HG02870 (cell line): ENCODE measurements around the gene NOX4.
"Not testable (repeated sequence)": the region's sequence is repeated elsewhere in the genome, so short reads cannot be mapped to it uniquely, and the experiment has no call there.

ENCODE experiments used
- ATAC-seq: cut with Tn5 transposase; IDR thresholded peaks from one replicate; pipeline ENCODE4 v1.9.1; 2021; ENCODE audit warnings: mild to moderate bottlenecking, moderate library complexity; ENCODE audit not compliant: unreplicated experiment

Gene NOX4

DNA sequence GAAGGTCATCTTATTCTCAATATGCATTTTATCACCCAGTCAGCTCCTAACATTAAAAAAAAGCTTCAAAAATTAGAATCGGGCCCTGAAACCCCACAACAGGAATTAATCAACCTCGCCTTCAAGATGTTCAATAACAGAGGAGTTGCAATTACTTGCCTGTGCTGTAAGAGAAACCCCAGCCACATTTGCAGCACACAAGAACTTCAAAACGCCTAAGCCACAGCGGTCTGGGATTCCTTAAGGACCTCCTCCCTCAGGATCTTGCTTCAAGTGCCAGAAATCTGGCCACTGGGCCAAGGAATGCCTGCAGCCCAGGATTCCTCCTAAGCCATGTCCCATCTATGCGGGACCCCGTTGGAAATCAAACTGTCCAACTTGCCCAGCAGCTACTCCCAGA, 108.2 kb downstream of the NOX4 start:
- not testable (repeated sequence) for ATAC-seq

- ATAC-seq = no peak
Observed at GRCh38 chr11:89381094-89381493, 110.1 kb downstream of the NOX4 start.

DNA sequence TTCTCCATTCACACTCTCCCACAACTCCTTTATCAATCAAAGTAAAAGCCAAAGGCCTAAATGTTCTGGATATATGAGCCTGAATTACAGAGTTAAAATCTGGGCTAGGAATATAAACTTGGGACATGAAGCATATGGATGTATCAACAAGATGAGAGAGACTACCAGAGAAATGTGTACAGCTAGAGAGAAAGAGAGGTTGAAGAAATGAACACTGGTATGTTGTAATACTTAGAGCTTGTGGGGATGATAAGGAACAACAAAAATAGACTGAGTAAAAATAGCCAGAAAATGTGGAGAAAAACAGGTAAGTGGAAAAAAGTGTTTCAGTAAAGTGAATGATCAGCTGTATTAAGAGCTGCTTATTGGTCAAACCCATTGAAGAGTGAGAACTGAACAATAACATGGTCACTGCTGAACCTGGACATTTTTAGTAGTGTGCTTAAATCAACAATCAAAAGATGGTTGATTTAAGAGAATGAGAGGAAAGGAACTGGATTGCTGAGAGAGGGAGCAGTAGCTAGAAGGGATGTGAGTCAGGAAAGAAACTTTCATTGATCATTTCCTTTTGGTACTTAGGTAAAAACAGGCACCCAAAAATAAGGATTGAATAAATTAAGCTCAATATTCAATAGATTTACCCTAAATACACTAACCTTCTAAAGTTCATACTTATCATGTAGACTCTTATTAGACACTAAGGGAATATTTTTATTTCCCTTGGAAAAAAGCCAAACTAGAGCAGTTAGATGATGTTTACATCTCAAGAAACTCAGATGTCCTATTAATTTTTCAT, 111.0 kb downstream of the NOX4 start:
- not testable (repeated sequence) for ATAC-seq

DNA sequence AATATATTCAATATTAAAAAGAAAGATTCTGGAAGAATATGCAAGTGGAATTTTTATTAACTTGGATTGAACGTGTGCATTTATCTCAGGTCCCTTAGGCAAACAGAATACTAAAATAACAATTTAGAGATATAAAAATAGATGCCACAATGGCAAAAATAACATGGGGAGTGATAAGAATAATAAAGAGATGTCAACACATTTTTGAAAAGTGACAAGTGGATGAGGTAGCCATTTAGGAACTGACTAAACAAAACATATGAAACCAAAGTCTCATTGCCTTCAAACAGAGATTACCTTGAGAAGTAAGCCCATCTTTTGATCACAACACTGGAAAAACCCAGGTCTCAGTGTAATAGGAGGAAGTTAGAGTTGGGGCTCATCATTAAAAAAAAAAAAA, 112.2 kb downstream of the NOX4 start:
- ATAC-seq = not testable (repeated sequence)

GRCh38 chr11:89369356-89369755, 121.8 kb downstream of the NOX4 start:
- not testable (repeated sequence) for ATAC-seq

DNA sequence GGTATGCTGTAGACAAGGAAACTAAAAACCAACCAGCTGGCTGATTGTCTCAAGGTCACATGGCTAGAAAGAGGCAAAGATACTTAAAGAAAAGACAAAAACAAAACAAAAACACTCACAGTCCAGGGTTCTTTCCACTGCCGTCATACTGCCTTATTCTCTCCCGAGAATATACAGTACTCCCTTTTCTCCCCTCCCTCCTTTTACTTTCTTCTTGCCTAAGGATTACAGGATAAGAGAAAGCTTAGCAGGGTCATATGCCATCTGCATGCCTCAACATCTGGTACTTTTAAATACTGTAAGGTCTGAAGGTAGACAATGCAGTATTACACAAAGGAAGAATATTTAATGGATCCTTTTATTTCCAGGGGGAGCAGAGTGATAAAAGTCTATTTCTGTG, 126.3 kb downstream of the NOX4 start:
- ATAC-seq = not testable (repeated sequence)

GRCh38 chr11:89361734-89362133, 129.4 kb downstream of the NOX4 start:
- ATAC-seq = no peak

DNA sequence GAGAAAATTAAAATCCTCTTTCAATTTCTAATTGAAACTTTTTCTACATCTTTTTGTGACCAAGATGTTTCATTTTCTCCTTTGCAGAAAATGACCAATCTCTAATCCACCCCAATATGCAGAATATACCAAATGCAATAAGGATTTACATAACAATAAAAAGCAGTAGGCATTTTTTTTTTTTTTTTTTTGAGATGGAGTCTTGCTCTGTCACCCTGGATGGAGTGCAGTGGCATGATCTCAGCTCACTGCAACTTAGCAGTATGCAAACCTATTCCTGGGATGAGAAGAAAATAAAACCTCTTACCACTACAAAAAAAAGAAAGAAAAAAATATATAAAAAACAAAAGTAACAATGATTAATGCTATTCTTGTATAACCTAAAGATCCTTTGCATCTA, 132.0 kb downstream of the NOX4 start:
- not testable (repeated sequence) for ATAC-seq

GRCh38 chr11:89358761-89359160, 132.4 kb downstream of the NOX4 start:
- no peak for ATAC-seq

DNA sequence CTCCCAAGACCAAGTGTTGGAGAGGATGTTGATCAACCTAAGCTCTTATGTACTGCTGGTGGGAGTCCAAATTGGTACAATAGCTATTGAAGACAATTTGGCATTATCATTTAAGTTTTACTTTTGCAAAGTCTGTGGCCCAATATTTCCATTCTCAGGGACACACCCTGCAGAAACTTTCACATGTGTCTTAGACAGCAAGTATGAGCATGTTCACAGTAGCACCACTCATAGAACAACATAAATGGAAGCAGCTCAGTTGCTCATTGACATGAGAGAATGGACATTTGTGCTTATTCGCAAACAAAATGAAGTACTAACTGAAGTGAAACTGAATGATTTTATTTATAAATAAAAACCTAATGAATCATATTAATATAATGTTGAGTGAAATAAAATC, 135.5 kb downstream of the NOX4 start:
- ATAC-seq = no peak

- ATAC-seq = not testable (repeated sequence)
Observed at GRCh38 chr11:89354513-89354912, 136.7 kb downstream of the NOX4 start.

GRCh38 chr11:89347071-89347470, 144.1 kb downstream of the NOX4 start:
- ATAC-seq = no peak

DNA sequence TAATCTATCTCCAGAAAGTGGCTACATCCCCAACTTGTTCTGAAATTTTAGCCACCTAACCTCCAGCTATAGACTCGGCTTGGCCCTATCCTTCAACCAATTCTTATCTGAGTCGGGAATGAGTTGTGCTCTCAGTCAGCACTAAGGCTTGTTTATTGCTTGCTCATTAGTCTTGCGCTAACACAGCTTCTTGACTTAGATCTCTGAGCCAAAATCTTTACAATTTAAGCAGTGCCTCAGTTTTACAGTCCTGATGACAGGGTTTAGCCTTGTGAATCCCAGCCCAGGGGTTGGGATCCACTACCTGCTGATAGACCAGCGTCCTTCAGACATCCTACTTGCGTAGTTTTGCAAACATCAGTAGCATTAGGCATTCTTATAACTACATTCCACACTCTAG, 144.6 kb downstream of the NOX4 start:
- ATAC-seq = no peak

- ATAC-seq = not testable (repeated sequence)
Observed at GRCh38 chr11:89342880-89343572, 148.1 kb downstream of the NOX4 start.

GRCh38 chr11:89340450-89340849, 150.7 kb downstream of the NOX4 start:
- not testable (repeated sequence) for ATAC-seq

- ATAC-seq = not testable (repeated sequence)
Observed at GRCh38 chr11:89338073-89338472, 153.1 kb downstream of the NOX4 start.

DNA sequence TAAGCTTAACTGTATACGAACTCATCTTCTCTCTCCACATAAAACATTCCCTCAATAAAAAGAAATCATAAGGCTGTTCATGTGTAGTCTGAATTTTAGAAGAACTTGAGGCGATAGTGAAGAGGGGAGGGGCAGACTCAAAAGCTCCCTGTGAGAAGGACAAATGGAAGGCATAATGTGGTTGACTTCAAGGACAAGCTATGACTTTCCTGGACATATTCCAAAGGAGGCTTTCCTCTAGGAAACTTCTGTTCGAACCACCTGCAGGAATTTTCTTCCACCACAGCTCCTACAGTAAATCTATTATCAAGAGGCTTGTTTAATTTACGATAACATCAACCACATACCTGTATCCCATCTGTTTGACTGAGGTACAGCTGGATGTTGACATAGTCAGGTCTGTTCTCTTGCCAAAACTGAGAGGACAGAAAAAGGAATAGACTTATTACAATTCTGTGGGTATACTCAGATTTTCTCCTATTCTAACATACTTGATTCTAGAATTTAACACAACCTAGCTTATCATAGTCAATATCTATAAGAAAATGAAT, 154.0 kb downstream of the NOX4 start:
- ATAC-seq = not testable (repeated sequence)

DNA sequence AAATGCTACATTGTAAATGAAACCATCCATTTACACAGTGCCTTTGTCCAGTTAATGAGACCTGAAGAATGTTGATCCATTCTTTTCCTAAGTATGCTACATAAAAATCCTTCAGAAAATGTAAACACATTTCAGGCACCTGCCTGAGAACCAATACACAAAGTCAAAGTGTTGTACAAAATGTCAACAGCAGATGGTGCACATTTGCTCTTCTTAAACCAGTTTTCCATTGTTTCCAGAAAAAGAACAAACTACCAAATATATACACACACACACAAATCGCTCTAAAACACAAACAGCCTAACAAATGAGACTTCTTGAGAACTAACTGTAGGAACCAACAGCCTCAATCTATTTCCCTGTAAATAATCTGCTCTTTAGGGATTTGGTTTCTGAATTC, 157.5 kb downstream of the NOX4 start:
- ATAC-seq = not testable (repeated sequence)

- not testable (repeated sequence) for ATAC-seq
Observed at GRCh38 chr11:89331940-89332339, 159.2 kb downstream of the NOX4 start.

DNA sequence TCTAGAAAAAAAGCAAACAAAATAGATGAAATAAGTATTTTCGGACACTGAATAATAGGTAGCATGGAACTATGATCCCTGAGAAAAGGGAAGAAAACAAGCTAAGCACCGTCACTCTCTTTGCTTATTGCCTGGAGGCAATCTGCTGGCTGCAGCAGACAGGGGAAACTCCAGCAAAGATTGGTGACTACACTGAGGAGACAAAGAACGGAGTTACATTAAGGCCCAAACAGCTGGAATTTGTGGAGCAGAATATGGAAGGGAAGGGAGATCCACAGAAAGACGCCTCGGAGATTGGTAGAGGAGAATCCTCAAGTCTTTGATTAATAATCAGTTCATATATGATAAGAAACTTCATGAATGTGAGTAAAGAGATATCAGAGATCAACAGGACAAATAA, 163.3 kb downstream of the NOX4 start:
- no peak for ATAC-seq

GRCh38 chr11:89321401-89321800, 169.8 kb downstream of the NOX4 start:
- no peak for ATAC-seq

GRCh38 chr11:89310607-89311006, 180.6 kb downstream of the NOX4 start:
- ATAC-seq = not testable (repeated sequence)
